HFFc6 (cell line): Measurements from ENCODE around the gene TNNC1. TPM values are rescaled to one million over a fixed set of nuclear protein-coding genes. Genes with fewer than 3 reads are reported as not detected.

Experiments
- DNase-seq: peaks from one replicate; pipeline ENCODE4 v3.0.0-alpha.2; 2018
- H3K27ac Mint-ChIP-seq: 2 replicates; pipeline ENCODE4 v1.8.0; 2020; ENCODE audit warnings: mild to moderate bottlenecking, mixed read lengths
- H3K27me3 Mint-ChIP-seq: 2 replicates; pipeline ENCODE4 v1.8.0; 2021; ENCODE audit warnings: mild to moderate bottlenecking, moderate library complexity, mixed read lengths; ENCODE audit not compliant: insufficient read depth
- H3K36me3 Mint-ChIP-seq: 2 replicates; pipeline ENCODE4 v1.8.0; 2021; ENCODE audit warnings: low read depth, mixed read lengths
- H3K4me1 Mint-ChIP-seq: 2 replicates; pipeline ENCODE4 v1.8.0; 2020; ENCODE audit warnings: low read depth, mixed read lengths
- H3K4me3 Mint-ChIP-seq: 2 replicates; pipeline ENCODE4 v1.8.0; 2020; ENCODE audit warnings: mild to moderate bottlenecking, moderate library complexity, mixed read lengths
- H3K9me3 Mint-ChIP-seq: 2 replicates; pipeline ENCODE4 v1.8.0; 2020; ENCODE audit warnings: mild to moderate bottlenecking, mixed read lengths
- CTCF ChIP-seq: fragments of 200-600 bp; sonication (generic); IDR thresholded peaks from 2 replicates; pipeline ENCODE4 v1.5.0; 2021; ENCODE audit warnings: antibody characterized with exemption, mild to moderate bottlenecking
- long read RNA-seq: library from polyadenylated mRNA; unstranded; transcript quantifications from one replicate; pipeline ENCODE4 v2.0.0, GENCODE V29; 2019
- total RNA-seq, 6 experiments: library from RNA; stranded (reverse); fragmentation: NEBNext Ultra II Directional; extraction: Animal tissue kit (Norgen Biotek cat#: 25700); gene quantifications; 2 replicates in 1 of 6; 3 replicates in 5 of 6; pipeline ENCODE4 v1.2.3, GENCODE V29; 2021

TNNC1 gene
- total RNA-seq: under 1 TPM in 4 of 6 experiments, not detected in 2; 0.35 to 0.55 (median 0.53) TPM
- long read RNA-seq, partial matches to known transcripts: 0 of 3 reads
- long read RNA-seq, other reads (novel, unspliced or antisense): 3 of 3 reads

DNA sequence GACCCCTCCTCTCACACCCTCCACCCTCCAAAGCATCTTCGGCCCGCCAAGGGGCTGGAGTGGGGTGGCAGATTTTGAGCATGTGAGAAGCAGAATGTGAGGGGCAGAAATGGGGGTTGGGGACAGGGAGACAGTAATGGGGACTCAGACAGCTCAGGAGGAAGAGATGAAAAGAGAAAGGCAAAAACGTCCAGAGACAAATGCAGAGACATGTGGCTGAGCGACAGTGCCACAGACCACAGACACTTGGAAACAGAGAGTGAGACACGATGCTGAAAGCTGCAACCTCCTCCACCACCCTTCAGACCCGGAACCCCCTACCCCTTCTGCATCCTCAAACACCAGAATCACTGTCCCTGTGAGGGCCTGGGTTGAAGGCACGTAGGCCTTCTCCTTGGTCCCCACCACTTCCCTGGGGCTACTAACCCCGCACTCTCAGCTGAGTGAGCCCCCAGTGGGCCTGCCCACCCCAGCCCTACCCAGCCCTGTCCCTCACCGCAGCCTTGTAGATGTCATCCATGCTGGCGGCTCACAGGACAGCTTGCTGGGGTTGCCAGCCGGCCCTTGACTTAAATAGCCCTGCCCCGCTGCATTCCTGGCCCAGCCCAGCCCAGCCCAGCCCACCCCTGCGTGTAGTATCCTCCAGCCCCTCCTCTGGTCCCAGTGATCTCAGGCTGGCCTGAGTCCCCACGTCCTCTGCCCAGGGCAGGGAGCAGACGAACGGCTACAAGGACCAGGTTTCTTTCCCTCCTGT is at the start of gene TNNC1:
Gene TNNC1 (minus strand): TSS at position 546 of the 754 bp plus-strand sequence. CDS start 26 bp downstream, at position 520.
- no peak for TF ChIP-seq CTCF
- H3K27me3 Mint-ChIP-seq: peaks cover 7% of the 10 kb centered on the region
- no peaks in the 10 kb centered on the region for H3K9me3 Mint-ChIP-seq
- H3K4me1 Mint-ChIP-seq: peaks cover 27% of the 10 kb centered on the region
- H3K27ac Mint-ChIP-seq: peak within 1 kb of the TSS; percentile 88
- H3K36me3 Mint-ChIP-seq: peaks cover 13% of the 10 kb centered on the region
- no peak for DNase-seq
- peak within 1 kb of the TSS; percentile 99 for H3K4me3 Mint-ChIP-seq

GRCh38 chr3:52502808-52503350 is 49.0 kb upstream of the TNNC1 start:
- Mint-ChIP-seq H3K27me3 (peaks cover 9% of the 10 kb centered on the region), H3K4me3 (no peak overlapping the region), H3K4me1 (peaks cover 17% of the 10 kb centered on the region), H3K27ac (no peak overlapping the region), H3K36me3 (no peaks in the 10 kb centered on the region), H3K9me3 (no peaks in the 10 kb centered on the region)
- no peak for TF ChIP-seq CTCF
- DNase-seq: no peak

DNA sequence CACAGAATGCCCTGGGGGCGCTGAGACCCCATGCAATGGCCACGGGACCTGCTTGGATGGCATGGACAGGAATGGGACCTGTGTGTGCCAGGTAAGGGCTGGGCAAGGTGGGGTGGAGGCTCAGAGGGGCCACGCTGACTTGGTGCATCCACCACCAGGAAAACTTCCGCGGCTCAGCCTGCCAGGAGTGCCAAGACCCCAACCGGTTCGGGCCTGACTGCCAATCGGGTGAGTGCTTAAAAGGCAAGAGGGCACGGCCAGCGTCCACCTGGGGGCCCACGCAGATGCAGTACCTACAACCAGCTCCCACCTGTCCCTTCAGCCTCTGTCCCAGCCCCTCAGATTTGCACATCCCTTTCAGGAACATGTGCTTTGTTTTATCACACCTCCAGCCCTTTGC is 48.2 kb upstream of the TNNC1 start:
- DNase-seq: no peak
- no peaks in the 10 kb centered on the region for H3K36me3 Mint-ChIP-seq
- H3K27me3 Mint-ChIP-seq: peaks cover 6% of the 10 kb centered on the region; the same call in 1 of the 2 replicates
- no peak overlapping the region for H3K27ac Mint-ChIP-seq
- H3K4me3 Mint-ChIP-seq: no peak overlapping the region
- H3K4me1 Mint-ChIP-seq: peaks cover 10% of the 10 kb centered on the region
- no peaks in the 10 kb centered on the region for H3K9me3 Mint-ChIP-seq
- no peak for TF ChIP-seq CTCF

DNA sequence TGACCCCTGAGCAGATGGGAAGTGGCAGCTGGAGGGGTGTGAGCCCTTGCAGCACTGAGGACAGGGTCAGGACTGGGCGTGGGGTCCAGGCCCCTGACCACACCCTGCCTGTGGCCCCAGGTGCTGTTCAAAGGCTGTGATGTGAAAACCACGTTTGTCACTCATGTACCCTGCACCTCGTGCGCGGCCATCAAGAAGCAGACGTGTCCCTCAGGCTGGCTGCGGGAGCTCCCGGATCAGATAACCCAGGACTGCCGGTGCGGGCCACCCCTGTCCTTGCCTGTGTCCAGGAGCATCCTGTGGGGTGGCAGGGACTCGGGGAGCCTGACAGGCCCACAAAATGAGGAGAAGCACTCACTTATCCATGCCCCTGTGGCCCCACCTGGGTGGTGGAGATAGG is 47.2 kb upstream of the TNNC1 start:
- Mint-ChIP-seq H3K9me3 (no peaks in the 10 kb centered on the region), H3K27ac (no peak overlapping the region), H3K27me3 (peaks cover 5% of the 10 kb centered on the region; the same call in 1 of the 2 replicates), H3K4me1 (peaks cover 10% of the 10 kb centered on the region), H3K4me3 (no peak overlapping the region), H3K36me3 (no peaks in the 10 kb centered on the region)
- no peak for DNase-seq
- TF ChIP-seq CTCF: no peak

- Mint-ChIP-seq H3K27me3 (peaks cover 2% of the 10 kb centered on the region; the same call in 1 of the 2 replicates), H3K4me1 (peaks cover 15% of the 10 kb centered on the region), H3K27ac (peak overlapping the region; percentile 42; the same call in 1 of the 2 replicates), H3K36me3 (no peaks in the 10 kb centered on the region), H3K9me3 (no peaks in the 10 kb centered on the region), H3K4me3 (no peak overlapping the region)
- TF ChIP-seq CTCF: no peak
- DNase-seq: no peak
Measured at GRCh38 chr3:52498137-52499054, 44.6 kb upstream of the TNNC1 start.
